ENCODE measurements around the gene FAM234B. TPM values are rescaled to one million over a fixed set of nuclear protein-coding genes. Genes with fewer than 3 reads are reported as not detected.
"Not testable (repeated sequence)": the region's sequence is repeated elsewhere in the genome, so short reads cannot be mapped to it uniquely, and the experiment has no call there.

The FAM234B gene
- total RNA-seq, 1 experiment from 2014 or later, result 2.7 TPM

DNA sequence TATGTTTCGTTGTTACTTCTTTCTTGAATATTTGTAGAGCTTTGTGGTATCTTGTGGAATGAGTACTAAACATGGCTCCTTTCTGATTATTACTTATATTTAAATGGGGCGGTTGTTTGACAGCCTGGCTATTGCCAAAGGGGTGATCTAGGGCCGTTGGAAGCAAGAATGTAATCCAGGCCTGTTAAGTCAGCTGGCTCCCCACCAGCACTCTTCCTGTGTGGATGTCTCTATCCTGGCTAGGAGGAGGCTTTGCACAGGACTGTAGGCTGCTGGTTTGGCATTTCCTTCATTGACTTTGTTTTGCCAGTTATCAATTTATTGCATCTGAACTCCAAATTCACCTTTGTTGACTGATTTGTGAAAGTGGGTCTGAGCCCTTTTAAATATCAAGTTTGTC lies 5.6 kb downstream of the FAM234B start:
- CTCF ChIA-PET, result interaction anchor here (0.6 kb wide), 1 partner anchor 56 kb away, joined by 6 read pairs; no protein-coding TSS in a partner anchor
- Mint-ChIP-seq H3K27me3 (ENCODE audit: unreplicated experiment) (peaks cover 5% of the 10 kb centered on the region), H3K27ac (ENCODE audit: unreplicated experiment) (no peak overlapping the region), H3K4me3 (ENCODE audit: low read depth, unreplicated experiment) (no peak overlapping the region), H3K4me1 (ENCODE audit: low read depth, unreplicated experiment) (no peaks in the 10 kb centered on the region), H3K9me3 (ENCODE audit: low read depth, unreplicated experiment) (peaks cover 3% of the 10 kb centered on the region), H3K36me3 (ENCODE audit: insufficient read depth, unreplicated experiment) (peaks cover under 1% of the 10 kb centered on the region)
- no peak for DNase-seq
- intact Hi-C loops (cut with micrococcal nuclease; ENCODE audit: unreplicated experiment), result no loop called here
- BruUV-seq (replicated peaks), result no TSS peak
- TF ChIP-seq, protein P1, sequence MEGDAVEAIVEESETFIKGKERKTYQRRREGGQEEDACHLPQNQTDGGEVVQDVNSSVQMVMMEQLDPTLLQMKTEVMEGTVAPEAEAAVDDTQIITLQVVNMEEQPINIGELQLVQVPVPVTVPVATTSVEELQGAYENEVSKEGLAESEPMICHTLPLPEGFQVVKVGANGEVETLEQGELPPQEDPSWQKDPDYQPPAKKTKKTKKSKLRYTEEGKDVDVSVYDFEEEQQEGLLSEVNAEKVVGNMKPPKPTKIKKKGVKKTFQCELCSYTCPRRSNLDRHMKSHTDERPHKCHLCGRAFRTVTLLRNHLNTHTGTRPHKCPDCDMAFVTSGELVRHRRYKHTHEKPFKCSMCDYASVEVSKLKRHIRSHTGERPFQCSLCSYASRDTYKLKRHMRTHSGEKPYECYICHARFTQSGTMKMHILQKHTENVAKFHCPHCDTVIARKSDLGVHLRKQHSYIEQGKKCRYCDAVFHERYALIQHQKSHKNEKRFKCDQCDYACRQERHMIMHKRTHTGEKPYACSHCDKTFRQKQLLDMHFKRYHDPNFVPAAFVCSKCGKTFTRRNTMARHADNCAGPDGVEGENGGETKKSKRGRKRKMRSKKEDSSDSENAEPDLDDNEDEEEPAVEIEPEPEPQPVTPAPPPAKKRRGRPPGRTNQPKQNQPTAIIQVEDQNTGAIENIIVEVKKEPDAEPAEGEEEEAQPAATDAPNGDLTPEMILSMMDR (IDR thresholded peaks at IDR 0.05; ENCODE audit: unreplicated experiment), result no peak

DNA sequence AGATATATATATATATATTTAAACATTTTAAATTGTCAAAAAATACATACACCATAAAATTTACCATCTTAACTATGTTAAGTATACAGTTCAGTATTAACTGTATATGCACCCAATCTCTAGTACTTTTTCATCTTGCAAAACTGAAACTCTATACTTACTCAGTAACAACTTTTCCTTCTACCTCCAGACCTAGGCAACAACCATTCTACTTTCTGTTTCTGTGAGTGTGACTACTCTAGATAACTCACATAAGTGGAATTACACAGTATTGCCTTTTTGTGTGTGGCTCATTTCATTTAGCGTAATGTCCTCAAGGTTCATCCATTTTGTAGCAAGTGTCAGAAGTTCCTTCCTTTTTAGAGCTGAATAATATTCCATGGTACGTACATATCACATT lies 8.2 kb downstream of the FAM234B start:
- peaks cover 3% of the 10 kb centered on the region for H3K9me3 Mint-ChIP-seq (ENCODE audit: low read depth, unreplicated experiment)
- peaks cover 16% of the 10 kb centered on the region for H3K27me3 Mint-ChIP-seq (ENCODE audit: unreplicated experiment)
- no TSS peak for BruUV-seq (replicated peaks)
- DNase-seq, result no peak
- H3K36me3 Mint-ChIP-seq (ENCODE audit: insufficient read depth, unreplicated experiment), result no peaks in the 10 kb centered on the region
- H3K4me1 Mint-ChIP-seq (ENCODE audit: low read depth, unreplicated experiment), result no peaks in the 10 kb centered on the region
- TF ChIP-seq, protein P1 (IDR thresholded peaks at IDR 0.05; ENCODE audit: unreplicated experiment), result no peak
- no peak overlapping the region for H3K4me3 Mint-ChIP-seq (ENCODE audit: low read depth, unreplicated experiment)
- CTCF ChIA-PET, result no interaction called here
- H3K27ac Mint-ChIP-seq (ENCODE audit: unreplicated experiment), result no peak overlapping the region
- intact Hi-C loops (cut with micrococcal nuclease; ENCODE audit: unreplicated experiment), result no loop called here

- CTCF ChIA-PET; H3K4me3 Mint-ChIP-seq (ENCODE audit: low read depth, unreplicated experiment); BruUV-seq (replicated peaks); intact Hi-C loops (cut with micrococcal nuclease; ENCODE audit: unreplicated experiment); H3K4me1 Mint-ChIP-seq (ENCODE audit: low read depth, unreplicated experiment); H3K36me3 Mint-ChIP-seq (ENCODE audit: insufficient read depth, unreplicated experiment); H3K27ac Mint-ChIP-seq (ENCODE audit: unreplicated experiment); H3K9me3 Mint-ChIP-seq (ENCODE audit: low read depth, unreplicated experiment); DNase-seq: not testable (repeated sequence)
- H3K27me3 Mint-ChIP-seq (ENCODE audit: unreplicated experiment), result peaks cover 16% of the 10 kb centered on the region
Measured at GRCh38 chr12:13053617-13054016, 9.4 kb downstream of the FAM234B start.

- no peaks in the 10 kb centered on the region for H3K4me1 Mint-ChIP-seq (ENCODE audit: low read depth, unreplicated experiment)
- H3K36me3 Mint-ChIP-seq (ENCODE audit: insufficient read depth, unreplicated experiment), result no peaks in the 10 kb centered on the region
- intact Hi-C loops (cut with micrococcal nuclease; ENCODE audit: unreplicated experiment), result no loop called here
- BruUV-seq (replicated peaks), result no TSS peak
- H3K27me3 Mint-ChIP-seq (ENCODE audit: unreplicated experiment), result peaks cover 3% of the 10 kb centered on the region
- H3K4me3 Mint-ChIP-seq (ENCODE audit: low read depth, unreplicated experiment), result no peak overlapping the region
- H3K9me3 Mint-ChIP-seq (ENCODE audit: low read depth, unreplicated experiment), result no peaks in the 10 kb centered on the region
- CTCF ChIA-PET, result no interaction called here
- DNase-seq, result no peak
- no peak overlapping the region for H3K27ac Mint-ChIP-seq (ENCODE audit: unreplicated experiment)
- TF ChIP-seq, protein P1 (IDR thresholded peaks at IDR 0.05; ENCODE audit: unreplicated experiment), result no peak
Measured at GRCh38 chr12:13060581-13060980, 16.4 kb downstream of the FAM234B start.

GRCh38 chr12:13061377-13061776 lies 17.2 kb downstream of the FAM234B start:
- Mint-ChIP-seq H3K4me3 (ENCODE audit: low read depth, unreplicated experiment) (no peak overlapping the region), H3K36me3 (ENCODE audit: insufficient read depth, unreplicated experiment) (no peaks in the 10 kb centered on the region), H3K27ac (ENCODE audit: unreplicated experiment) (no peak overlapping the region), H3K27me3 (ENCODE audit: unreplicated experiment) (no peaks in the 10 kb centered on the region), H3K4me1 (ENCODE audit: low read depth, unreplicated experiment) (no peaks in the 10 kb centered on the region), H3K9me3 (ENCODE audit: low read depth, unreplicated experiment) (no peaks in the 10 kb centered on the region)
- DNase-seq, result no peak
- BruUV-seq (replicated peaks), result no TSS peak
- intact Hi-C loops (cut with micrococcal nuclease; ENCODE audit: unreplicated experiment), result no loop called here
- TF ChIP-seq, protein P1 (IDR thresholded peaks at IDR 0.05; ENCODE audit: unreplicated experiment), result no peak
- CTCF ChIA-PET, result no interaction called here
